ENCODE data around the gene PALD1. TPM values are rescaled to one million over a fixed set of nuclear protein-coding genes. Genes with fewer than 3 reads are reported as not detected.

PALD1 gene
- total and polyA plus RNA-seq, 2 of the 13 experiments (the other 11 are each of a cell fraction or from before 2014, with no cell fraction given) = 0.07 to 0.09 TPM

DNA sequence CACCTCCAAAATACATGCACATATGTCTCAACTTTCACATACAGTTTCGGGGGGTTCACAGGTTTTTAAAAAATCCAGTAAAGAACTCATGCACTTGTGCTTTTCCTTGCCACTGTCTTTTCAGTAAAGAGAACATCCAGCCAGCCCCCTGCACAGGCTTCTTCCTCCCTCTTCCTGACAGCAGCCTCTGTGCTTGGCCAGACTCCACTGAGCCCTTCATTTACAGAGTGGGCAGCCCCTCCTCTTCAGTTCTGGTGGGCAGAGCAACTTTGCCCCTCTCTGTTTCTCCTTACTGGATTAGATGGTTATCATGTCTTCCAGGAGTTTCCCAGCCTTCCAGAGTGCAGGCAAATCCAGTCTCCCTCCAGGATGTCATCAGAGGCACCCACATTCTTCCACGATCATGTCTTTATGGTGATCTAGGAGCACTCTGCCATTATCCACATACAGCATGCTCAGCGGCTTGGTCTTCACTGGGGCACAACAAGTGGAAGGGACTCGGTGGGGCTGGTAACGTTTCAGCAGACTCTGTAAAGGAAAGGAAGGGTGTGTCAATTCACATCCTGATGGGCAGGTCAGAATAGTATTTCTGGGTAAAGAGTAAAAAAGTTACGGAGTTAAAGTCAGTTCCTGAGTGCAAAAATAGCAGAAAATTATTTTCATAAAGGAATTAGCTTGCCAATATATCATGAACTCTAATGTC is 45.9 kb upstream of the PALD1 start:
- intact Hi-C loops (cut with micrococcal nuclease; ENCODE audit: unreplicated experiment) = loop anchor here (5.0 kb wide), 1 partner anchor 50 kb away; the partner anchor contains the start of gene LRRC20
- DNase-seq (ENCODE audit: low spot score) (no peak), ATAC-seq (no peak), FAIRE-seq (no peak)
- H3K4me2 ChIP-seq (ENCODE audit: low read depth, low read length) = no peak overlapping the region
- H2AFZ ChIP-seq (ENCODE audit: low read length) = no peak overlapping the region
- no peaks in the 10 kb centered on the region for H3K79me2 ChIP-seq (ENCODE audit: insufficient read depth, low read length)
- H3K4me3 ChIP-seq (replicated peaks in 1 of 3; ENCODE audit: insufficient read depth in 1 of 3, low read depth in 2 of 3, low read length in 3 of 3) = no peak overlapping the region
- 97% methylated on average over 6 of the region's 6 CpGs for WGBS (ENCODE audit: low lambda C conversion rate)
- no peak overlapping the region for H3K27ac ChIP-seq (ENCODE audit: extremely low read length, insufficient read depth, low read length)
- CTCF ChIA-PET (ENCODE audit: low intra/inter-chr PET ratio, low total read pairs) = no interaction called here
- BruUV-seq (replicated peaks) = no TSS peak
- peaks cover 29% of the 10 kb centered on the region for H3K4me1 ChIP-seq (ENCODE audit: insufficient read depth, low read length)
- H3K27me3 ChIP-seq (ENCODE audit: control insufficient read depth in 1 of 2, insufficient read depth in 2 of 2, low read length in 2 of 2) = no peaks in the 10 kb centered on the region
- H3K9me3 ChIP-seq (ENCODE audit: low read length) = no peaks in the 10 kb centered on the region
- no peaks in the 10 kb centered on the region for H4K20me1 ChIP-seq (ENCODE audit: insufficient read depth, low read length)
- H3K36me3 ChIP-seq (replicated peaks in 1 of 2; ENCODE audit: control insufficient read depth in 1 of 2, insufficient read depth in 2 of 2, low read length in 2 of 2) = peaks cover 0 to 2% of the 10 kb centered on the region in 2 experiments; a peak in 1 of 5 replicates
- POLR2A ChIA-PET = interaction anchor here (2.5 kb wide), 1 partner anchor 28 kb away, joined by 32 read pairs; the partner anchor contains the start of gene EIF4EBP2
- TF ChIP-seq ZNF468 (CRISPR knock-in tag; IDR thresholded peaks at IDR 0.05) = no peak
- TF ChIP-seq ZBTB42 (CRISPR knock-in tag; IDR thresholded peaks at IDR 0.05) = no peak
- TF ChIP-seq THYN1 (CRISPR knock-in tag; IDR thresholded peaks at IDR 0.05; ENCODE audit: borderline replicate concordance, low read depth) = no peak
- no peak for TF ChIP-seq ZNF569 (CRISPR knock-in tag; IDR thresholded peaks at IDR 0.05; ENCODE audit: borderline replicate concordance)
- no peak for TF ChIP-seq TRIM22 (IDR thresholded peaks at IDR 0.05)
- TF ChIP-seq, protein P1, sequence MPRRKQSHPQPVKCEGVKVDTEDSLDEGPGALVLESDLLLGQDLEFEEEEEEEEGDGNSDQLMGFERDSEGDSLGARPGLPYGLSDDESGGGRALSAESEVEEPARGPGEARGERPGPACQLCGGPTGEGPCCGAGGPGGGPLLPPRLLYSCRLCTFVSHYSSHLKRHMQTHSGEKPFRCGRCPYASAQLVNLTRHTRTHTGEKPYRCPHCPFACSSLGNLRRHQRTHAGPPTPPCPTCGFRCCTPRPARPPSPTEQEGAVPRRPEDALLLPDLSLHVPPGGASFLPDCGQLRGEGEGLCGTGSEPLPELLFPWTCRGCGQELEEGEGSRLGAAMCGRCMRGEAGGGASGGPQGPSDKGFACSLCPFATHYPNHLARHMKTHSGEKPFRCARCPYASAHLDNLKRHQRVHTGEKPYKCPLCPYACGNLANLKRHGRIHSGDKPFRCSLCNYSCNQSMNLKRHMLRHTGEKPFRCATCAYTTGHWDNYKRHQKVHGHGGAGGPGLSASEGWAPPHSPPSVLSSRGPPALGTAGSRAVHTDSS (CRISPR knock-in tag; conservative IDR thresholded peaks at IDR 0.05) = no peak
- no peak for TF ChIP-seq ZNF720 (CRISPR knock-in tag; IDR thresholded peaks at IDR 0.05)
- no peak for TF ChIP-seq ATAD3A (CRISPR knock-in tag; IDR thresholded peaks at IDR 0.05)
- no peak for TF ChIP-seq SMAD1 (CRISPR knock-in tag; IDR thresholded peaks at IDR 0.05; ENCODE audit: borderline replicate concordance, low read depth)
- TF ChIP-seq ZNF672 (CRISPR knock-in tag; IDR thresholded peaks at IDR 0.05) = no peak
- TF ChIP-seq ARID2 (CRISPR knock-in tag; IDR thresholded peaks at IDR 0.05; ENCODE audit: borderline replicate concordance) = no peak
- TF ChIP-seq ZGPAT (CRISPR knock-in tag; IDR thresholded peaks at IDR 0.05) = no peak
- TF ChIP-seq NCOA2 (CRISPR knock-in tag; IDR thresholded peaks at IDR 0.05) = no peak
- no peak for TF ChIP-seq SP4 (CRISPR knock-in tag; IDR thresholded peaks at IDR 0.05)
- no peak for TF ChIP-seq WIZ (CRISPR knock-in tag; IDR thresholded peaks at IDR 0.05)
- TF ChIP-seq, protein P2, sequence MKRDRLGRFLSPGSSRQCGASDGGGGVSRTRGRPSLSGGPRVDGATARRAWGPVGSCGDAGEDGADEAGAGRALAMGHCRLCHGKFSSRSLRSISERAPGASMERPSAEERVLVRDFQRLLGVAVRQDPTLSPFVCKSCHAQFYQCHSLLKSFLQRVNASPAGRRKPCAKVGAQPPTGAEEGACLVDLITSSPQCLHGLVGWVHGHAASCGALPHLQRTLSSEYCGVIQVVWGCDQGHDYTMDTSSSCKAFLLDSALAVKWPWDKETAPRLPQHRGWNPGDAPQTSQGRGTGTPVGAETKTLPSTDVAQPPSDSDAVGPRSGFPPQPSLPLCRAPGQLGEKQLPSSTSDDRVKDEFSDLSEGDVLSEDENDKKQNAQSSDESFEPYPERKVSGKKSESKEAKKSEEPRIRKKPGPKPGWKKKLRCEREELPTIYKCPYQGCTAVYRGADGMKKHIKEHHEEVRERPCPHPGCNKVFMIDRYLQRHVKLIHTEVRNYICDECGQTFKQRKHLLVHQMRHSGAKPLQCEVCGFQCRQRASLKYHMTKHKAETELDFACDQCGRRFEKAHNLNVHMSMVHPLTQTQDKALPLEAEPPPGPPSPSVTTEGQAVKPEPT (CRISPR knock-in tag; IDR thresholded peaks at IDR 0.05; ENCODE audit: low read depth) = no peak
- TF ChIP-seq ISX (CRISPR knock-in tag; conservative IDR thresholded peaks at IDR 0.05) = no peak
- H3K9ac ChIP-seq (ENCODE audit: insufficient read depth, low read depth, low read length) = no peak overlapping the region
- in situ Hi-C loops (cut with HindIII; ENCODE audit: extremely low pct_ligation_motif_present, low pct_unique_long_range_greater_than_20kb) = no loop called here

Measured in HepG2 (cell line).